RWPE1 (cell line): ENCODE results near the gene ANO3.
"Not testable (repeated sequence)": the region's sequence is repeated elsewhere in the genome, so short reads cannot be mapped to it uniquely, and the experiment has no call there.

Experiments used
- CTCF ChIA-PET: fragments of 350-600 bp; sonication (Branson Sonifier 250); formaldehyde crosslinking; extraction: SDS; loops from one replicate; lab custom pipeline; 2021; lab: Yijun Ruan, JAX
- POLR2A ChIA-PET: fragments of 400-600 bp; formaldehyde crosslinking; extraction: SDS; loops from one replicate; lab custom pipeline; 2020; ENCODE audit warnings: antibody characterized with exemption; ENCODE audit not compliant: low non-redundant PET; lab: Yijun Ruan, JAX
- DNase-seq: peaks from one replicate; pipeline ENCODE4 v3.0.0; 2012; ENCODE audit warnings: low spot score
- H3K27ac ChIP-seq: fragments of 450-650 bp; 2 replicates; pipeline ENCODE4 v1.5.1; 2017
- TF ChIP-seq, protein P1 (sequence below): fragments of 450-650 bp; conservative IDR thresholded peaks from 2 replicates; pipeline ENCODE4 v1.5.1; 2017; ENCODE audit warnings: low read depth, mild to moderate bottlenecking

The ANO3 gene

DNA sequence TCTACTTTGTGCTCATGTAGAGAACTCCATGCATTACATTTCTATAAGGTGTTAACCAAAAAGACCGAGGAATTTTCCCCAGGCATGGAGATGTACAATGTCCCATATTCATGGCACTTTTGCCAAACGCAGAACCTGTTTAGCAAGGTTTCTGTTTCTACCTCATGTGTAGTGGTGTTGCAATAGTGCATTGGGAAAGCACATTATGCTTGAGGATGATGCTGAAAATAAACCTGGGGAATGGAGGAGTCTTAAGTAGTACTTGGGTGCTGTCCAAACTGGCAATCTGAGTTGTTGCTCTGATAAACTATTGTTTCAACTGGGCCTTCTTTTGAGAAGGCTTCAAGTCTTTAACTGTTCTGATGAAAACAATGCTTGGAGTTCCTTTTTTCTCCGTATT is 251.6 kb downstream of the ANO3 start:
- no peak overlapping the region for H3K27ac ChIP-seq
- DNase-seq: peak; percentile 78
- TF ChIP-seq, protein P1, sequence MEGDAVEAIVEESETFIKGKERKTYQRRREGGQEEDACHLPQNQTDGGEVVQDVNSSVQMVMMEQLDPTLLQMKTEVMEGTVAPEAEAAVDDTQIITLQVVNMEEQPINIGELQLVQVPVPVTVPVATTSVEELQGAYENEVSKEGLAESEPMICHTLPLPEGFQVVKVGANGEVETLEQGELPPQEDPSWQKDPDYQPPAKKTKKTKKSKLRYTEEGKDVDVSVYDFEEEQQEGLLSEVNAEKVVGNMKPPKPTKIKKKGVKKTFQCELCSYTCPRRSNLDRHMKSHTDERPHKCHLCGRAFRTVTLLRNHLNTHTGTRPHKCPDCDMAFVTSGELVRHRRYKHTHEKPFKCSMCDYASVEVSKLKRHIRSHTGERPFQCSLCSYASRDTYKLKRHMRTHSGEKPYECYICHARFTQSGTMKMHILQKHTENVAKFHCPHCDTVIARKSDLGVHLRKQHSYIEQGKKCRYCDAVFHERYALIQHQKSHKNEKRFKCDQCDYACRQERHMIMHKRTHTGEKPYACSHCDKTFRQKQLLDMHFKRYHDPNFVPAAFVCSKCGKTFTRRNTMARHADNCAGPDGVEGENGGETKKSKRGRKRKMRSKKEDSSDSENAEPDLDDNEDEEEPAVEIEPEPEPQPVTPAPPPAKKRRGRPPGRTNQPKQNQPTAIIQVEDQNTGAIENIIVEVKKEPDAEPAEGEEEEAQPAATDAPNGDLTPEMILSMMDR: no peak
- ChIA-PET CTCF (interaction anchor here (0.7 kb wide), 1 partner anchor 308 kb away, joined by 3 read pairs; no protein-coding TSS in a partner anchor), POLR2A (no interaction called here)

DNA sequence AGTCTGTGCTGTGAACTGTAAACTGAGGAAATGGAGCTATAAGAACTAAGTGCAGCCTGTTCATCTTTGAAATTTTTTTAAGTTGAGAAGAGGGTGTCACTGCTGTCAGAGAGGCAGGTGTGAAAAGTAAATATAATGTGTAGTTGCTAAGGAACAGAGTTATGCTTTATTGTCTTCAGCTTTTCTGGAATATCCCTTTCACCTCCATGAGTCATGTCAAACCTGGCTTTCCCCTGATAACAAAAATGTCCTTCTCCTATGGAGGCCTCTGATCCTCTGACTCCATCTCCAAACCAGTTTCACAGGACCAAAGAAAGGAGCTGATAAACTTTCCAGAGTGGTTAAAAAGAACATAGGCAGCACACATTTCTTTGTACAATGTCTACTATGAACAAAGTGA is 252.9 kb downstream of the ANO3 start:
- ChIA-PET CTCF (no interaction called here), POLR2A (no interaction called here)
- no peak overlapping the region for H3K27ac ChIP-seq
- TF ChIP-seq, protein P1: no peak
- peak; percentile 25 for DNase-seq

DNA sequence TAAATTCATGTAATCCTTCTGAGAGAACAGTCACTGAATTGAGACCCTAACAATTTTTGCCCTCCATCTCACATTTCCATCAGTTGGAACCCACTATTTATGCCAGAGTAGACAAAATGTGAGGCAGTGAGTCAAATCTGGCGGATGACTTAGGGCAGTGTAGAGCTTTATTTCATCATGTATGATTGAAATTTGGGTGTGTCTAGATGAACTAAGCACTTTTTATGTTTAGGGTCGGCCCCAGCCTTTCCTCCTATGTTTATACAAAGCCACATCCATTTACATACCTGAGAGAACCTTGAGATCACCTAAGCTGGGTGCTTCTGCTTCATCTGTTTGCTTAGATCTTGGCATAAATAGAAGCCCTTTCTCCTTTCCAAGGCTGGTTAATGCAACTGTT is 255.1 kb downstream of the ANO3 start:
- POLR2A ChIA-PET: no interaction called here

DNA sequence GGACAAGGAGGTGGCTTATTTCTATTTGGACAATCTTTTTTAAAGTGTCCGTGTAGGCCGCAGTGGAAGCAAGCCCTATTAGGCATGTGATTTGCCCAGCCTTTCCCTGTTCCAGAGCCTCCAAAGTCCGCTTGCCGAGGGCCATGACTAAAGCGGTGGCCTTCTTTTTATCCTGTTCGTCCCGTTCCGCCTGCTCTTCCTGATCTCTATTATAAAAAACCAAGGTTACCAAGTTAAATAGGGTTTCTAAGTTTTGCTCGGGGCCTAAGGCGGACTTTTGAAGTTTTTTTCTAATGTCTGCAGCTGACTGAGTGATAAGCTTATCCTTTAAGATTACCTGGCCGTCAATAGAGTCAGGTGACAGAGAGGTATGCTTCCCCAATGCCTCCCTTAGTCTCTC is 261.8 kb downstream of the ANO3 start:
- POLR2A ChIA-PET: no interaction called here
- TF ChIP-seq, protein P1: no peak
- CTCF ChIA-PET: no interaction called here
- no peak for DNase-seq
- no peak overlapping the region for H3K27ac ChIP-seq

More for the DNA sequence above, 255.1 kb downstream of the ANO3 start:
- CTCF ChIA-PET: no interaction called here
- TF ChIP-seq, protein P1: no peak
- H3K27ac ChIP-seq: no peak overlapping the region
- DNase-seq: no peak

DNA sequence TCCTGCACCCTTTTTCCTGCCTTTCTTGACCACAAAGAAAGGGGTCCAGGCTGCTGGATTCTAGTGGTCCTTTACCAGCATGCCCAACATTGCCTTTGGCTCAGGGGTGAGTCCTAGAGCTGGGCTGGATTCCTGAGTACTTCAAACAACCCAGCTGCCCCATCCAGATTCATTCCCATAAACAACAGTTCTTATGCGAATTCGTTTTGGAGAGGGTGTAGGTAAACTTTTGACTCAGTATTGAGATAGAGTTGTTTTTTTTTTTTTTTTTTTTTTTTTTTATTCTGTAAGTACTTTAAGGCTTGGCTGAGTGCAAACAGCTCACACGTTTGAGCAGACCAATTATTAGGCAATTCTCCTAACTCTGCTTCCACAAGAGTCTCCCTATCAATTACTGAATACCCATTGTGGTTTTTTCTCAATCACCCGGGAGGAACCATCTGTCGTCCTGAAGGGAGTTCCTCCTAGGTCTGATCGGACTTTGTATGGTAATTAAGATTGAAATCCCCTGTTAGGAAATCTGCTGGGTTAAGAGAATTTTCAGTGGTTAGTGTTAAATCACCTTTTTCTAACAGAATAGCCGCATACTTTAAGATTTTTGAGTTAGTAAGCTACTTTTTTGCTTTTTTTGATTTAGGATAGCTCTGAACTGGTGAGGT is 263.4 kb downstream of the ANO3 start:
- H3K27ac ChIP-seq, DNase-seq, POLR2A ChIA-PET, CTCF ChIA-PET: not testable (repeated sequence)

DNA sequence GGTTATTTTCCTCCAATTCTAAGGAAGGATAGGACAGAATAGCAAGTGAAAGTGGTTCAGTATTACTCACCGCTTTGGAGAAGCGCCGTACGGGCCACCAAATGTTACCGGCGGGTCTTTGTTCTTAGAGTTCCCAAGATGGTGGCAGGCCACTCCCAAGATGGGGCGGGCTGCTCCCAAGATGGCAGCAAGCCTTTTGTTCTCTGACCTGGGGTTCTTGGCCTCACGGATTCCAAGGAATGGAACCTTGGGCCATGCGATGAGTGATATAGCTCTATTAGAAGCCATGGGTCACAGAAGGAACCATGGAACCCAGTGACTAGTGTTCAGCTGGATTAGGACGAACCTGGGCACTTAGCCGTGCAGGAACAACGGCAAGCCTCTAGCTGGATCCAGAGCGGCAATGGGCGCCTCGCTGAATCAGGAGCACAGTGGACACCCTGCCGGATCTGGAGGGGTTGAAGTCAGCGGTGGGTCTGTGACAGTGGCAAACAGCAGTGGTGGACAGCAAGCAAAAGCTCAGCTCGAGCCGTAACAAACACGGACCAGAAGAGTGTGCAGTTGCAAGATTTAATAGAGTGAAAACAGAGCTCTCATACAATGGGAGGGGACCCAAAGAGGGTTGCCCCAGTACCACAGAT is 265.2 kb downstream of the ANO3 start:
- H3K27ac ChIP-seq, POLR2A ChIA-PET: not testable (repeated sequence)
- CTCF ChIA-PET: interaction anchor here (1.1 kb wide), 1 partner anchor 21 kb away, joined by 3 read pairs; no protein-coding TSS in a partner anchor

DNA sequence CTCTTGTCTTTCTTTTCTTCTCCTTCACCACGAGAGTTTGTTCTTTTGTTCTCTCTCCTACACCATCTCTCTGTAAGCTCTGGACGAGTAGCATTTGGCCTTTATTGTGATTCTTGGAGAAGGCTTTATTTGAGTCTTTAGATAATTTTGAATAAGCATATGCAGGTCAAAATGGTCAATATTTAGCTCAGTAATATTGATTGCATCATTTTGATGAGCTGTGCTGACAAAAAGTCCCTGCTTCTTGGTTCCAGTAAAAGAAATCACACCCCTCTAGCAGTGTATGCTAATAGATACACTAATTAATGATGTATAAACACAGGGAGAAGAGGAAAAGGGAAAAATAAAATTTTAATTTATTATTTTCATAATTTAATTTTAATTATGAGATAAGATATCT is 266.0 kb downstream of the ANO3 start:
- POLR2A ChIA-PET: no interaction called here
- DNase-seq: no peak
- no peak overlapping the region for H3K27ac ChIP-seq
- CTCF ChIA-PET: interaction anchor here (1.1 kb wide), 1 partner anchor 20 kb away, joined by 3 read pairs; no protein-coding TSS in a partner anchor
- TF ChIP-seq, protein P1: no peak

More for the DNA sequence above, 265.2 kb downstream of the ANO3 start:
- not testable (repeated sequence) for DNase-seq
